Activated CD8-positive, alpha-beta memory T cell treated with anti-CD3 and anti-CD28 coated beads, Interleukin-2, amount 50 U/mL, for 24 hours (primary cell): ENCODE measurements around the gene NHERF1.

Experiments used
- DNase-seq: peaks from one replicate; pipeline ENCODE4 v3.0.0-alpha.2; 2020; ENCODE audit errors: extremely low read depth

The NHERF1 gene

DNA sequence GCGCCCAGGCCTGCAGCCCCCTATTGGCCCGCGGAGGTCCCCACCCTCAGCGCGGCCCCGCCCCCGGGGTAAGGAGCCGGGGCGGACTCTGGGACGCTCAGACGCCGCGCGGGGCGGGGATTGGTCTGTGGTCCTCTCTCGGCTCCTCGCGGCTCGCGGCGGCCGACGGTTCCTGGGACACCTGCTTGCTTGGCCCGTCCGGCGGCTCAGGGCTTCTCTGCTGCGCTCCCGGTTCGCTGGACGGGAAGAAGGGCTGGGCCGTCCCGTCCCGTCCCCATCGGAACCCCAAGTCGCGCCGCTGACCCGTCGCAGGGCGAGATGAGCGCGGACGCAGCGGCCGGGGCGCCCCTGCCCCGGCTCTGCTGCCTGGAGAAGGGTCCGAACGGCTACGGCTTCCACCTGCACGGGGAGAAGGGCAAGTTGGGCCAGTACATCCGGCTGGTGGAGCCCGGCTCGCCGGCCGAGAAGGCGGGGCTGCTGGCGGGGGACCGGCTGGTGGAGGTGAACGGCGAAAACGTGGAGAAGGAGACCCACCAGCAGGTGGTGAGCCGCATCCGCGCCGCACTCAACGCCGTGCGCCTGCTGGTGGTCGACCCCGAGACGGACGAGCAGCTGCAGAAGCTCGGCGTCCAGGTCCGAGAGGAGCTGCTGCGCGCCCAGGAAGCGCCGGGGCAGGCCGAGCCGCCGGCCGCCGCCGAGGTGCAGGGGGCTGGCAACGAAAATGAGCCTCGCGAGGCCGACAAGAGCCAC, at the start of gene NHERF1:
Gene NHERF1, plus strand, starts transcription at position 100 of the 750 bp plus-strand sequence. Its CDS starts 219 bp downstream, at position 319.
- DNase-seq = peak; percentile 69

DNA sequence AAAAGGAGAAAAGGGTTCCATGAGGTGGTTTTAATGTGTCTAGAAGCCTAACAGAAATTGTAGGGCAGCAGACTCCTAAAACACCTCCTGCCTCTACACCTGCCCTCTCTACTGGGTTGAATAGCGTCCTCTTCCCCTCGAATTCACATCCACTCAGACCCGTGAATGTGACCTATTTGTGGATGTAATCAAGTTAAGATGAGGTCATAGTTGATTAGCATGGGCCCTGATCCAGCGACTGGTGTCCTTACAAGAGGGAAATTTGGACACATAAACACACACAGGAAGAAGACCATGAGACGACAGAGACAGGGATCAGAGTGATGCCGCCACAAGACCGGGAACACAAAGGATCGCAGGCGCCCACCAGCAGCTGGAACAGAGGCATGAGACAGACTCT, 49.2 kb upstream of the NHERF1 start:
- DNase-seq = no peak

DNA sequence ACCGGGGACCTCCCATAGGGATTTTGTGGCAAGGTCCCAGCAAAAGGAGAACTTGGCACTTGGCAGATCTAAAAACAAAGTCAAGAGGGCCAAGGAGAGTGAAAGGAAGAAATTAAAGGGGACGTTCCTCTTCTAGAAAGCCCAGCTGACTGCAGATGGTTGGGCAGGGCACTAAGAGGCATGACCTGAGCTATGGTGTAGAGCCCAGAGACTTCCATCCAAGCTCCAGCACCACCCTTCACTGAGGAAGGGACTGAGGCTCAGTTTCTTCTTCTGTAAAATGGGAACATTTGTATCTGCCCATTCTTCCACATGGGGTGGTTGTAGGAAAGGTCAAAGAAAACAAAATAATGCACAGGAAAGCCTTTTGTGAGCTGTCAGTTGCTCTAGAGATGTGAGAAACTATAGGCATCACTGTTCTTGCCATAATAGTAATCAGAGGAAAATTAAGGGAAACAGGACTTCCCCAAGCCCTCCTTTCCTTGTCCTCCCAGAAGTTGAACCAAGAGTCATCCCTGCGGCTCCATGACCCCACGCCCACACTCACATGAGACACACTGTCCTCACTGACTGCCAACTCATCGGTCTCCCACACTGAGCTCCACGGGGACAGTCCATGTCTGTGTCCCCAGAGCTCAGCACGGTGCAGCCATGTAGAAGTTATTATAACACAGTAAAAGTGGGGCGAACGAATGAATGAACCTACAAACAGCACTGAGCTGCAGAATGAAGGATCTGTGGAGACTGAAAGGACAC, 46.1 kb upstream of the NHERF1 start:
- no peak for DNase-seq

GRCh38 chr17:74703311-74703710, 45.1 kb upstream of the NHERF1 start:
- no peak for DNase-seq

- no peak for DNase-seq
These were observed 43.9 kb upstream of the NHERF1 start for GRCh38 chr17:74704544-74704943.

DNA sequence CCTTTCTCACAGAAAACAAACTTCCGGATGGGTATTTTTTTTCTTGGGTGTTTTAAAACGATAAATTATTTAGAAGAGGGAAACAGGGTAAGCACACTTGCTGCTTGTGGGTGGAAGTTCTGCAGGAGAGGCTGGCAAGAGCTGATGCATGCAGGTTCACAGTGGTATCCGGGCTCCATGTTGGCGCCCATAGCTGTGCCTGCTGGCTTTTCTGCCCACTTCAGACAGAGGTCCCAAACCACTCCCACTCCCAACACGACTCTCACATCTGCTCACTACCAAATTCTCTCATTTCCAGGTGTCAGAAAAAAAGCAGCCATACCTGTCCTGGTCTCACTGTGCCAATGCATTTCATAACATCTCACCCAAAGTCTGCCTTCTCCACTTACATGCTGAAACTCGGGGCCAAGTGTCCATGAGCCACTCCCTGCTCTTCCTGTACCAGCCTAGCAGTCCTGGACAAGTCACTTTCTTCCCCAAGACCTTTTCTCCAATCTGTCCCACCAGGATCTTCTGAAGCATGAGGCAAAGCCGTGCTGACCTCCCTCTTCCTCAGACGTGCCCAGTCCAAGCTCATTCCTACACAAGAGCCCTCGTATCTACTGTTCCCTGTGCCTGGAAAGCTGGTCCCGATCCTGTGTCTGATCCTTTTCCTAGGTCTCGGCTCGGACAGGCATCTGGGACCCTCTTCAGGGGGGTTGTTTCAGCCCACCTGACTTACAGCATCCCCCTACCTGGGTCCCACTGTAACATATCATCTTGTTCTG, 37.2 kb upstream of the NHERF1 start:
- no peak for DNase-seq

DNA sequence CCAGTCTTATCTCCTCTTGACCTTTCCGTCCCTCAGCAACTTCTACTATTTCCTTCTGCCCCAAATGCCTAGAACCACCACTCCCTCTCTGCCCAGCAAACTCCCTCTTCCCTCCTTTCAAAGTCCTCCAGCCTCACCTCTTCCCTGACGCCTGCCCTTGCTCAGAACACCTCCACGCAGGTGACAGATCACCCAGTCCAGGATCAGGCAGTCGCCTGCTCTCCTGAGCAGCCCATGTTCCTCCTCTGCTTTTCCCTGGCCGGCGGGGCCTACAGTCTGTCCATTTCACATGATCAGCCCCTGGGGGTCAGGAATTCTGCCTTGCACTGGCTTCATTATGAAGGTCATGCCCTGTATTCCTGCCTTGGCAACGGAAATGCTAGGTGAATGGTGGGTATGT, 36.1 kb upstream of the NHERF1 start:
- no peak for DNase-seq

GRCh38 chr17:74712756-74713155, 35.7 kb upstream of the NHERF1 start, which contains the start of gene CD300LF:
Gene CD300LF (minus strand): TSS chr17:74712923. CDS start chr17:74712866, 57 bp downstream.
- DNase-seq = no peak

DNA sequence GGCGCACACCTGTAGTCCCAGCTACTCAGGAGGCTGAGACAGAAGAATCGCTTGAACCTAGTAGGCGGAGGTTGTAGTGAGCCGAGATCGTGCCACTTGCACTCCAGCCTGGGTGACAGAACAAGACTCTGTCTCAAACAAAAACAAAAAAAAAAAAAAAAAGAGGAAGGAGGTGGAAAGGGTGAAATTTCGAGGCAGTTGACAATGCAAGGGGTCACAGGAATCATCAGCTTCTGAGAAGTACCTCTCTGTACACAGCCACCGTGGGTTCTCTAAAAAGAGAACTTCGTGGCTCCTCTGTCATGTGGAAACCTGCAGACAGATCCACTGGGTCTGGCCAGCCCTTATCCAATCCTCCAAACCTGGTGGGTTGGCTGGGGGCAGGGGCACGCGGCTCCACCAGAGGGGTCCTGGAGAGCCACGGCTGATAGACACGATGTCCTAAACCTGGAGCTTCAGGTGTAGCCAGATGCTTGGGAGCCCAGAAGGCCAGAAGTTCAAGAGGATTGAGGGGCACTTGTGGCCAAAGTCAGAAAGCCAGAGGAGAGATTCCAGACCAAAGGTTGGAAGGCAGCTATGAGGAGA, 35.2 kb upstream of the NHERF1 start:
- DNase-seq = no peak

- DNase-seq = no peak
These were observed 33.3 kb upstream of the NHERF1 start for GRCh38 chr17:74715144-74715543.

DNA sequence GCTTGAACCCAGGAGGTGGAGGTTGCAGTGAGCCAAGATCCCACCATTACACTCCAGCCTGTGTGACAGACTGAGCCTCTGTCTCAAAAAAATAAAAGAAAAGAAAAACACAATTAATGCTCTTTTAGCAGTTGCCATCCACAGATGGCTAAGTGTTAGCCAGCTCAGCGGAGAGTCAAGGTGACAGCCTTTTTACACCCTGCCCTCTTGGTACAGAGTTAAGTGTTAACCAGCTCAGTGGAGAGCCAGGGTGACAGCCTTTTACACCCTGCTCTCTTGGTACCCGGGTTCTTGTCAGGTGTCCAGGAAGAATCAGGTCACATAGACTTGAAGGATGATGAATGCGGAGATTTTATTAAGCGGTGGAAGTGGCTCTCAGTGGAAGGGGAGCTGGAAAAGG, 27.9 kb upstream of the NHERF1 start:
- DNase-seq = no peak

GRCh38 chr17:74722782-74723181, 25.6 kb upstream of the NHERF1 start:
- no peak for DNase-seq

GRCh38 chr17:74723891-74724290, 24.5 kb upstream of the NHERF1 start:
- DNase-seq = no peak

GRCh38 chr17:74725111-74725510, 23.3 kb upstream of the NHERF1 start:
- no peak for DNase-seq

GRCh38 chr17:74728033-74728701, 20.3 kb upstream of the NHERF1 start:
- DNase-seq = no peak

GRCh38 chr17:74728702-74729075, 19.7 kb upstream of the NHERF1 start:
- DNase-seq = no peak

GRCh38 chr17:74729368-74729767, 19.1 kb upstream of the NHERF1 start:
- no peak for DNase-seq

GRCh38 chr17:74729866-74730265, 18.6 kb upstream of the NHERF1 start:
- DNase-seq = no peak

DNA sequence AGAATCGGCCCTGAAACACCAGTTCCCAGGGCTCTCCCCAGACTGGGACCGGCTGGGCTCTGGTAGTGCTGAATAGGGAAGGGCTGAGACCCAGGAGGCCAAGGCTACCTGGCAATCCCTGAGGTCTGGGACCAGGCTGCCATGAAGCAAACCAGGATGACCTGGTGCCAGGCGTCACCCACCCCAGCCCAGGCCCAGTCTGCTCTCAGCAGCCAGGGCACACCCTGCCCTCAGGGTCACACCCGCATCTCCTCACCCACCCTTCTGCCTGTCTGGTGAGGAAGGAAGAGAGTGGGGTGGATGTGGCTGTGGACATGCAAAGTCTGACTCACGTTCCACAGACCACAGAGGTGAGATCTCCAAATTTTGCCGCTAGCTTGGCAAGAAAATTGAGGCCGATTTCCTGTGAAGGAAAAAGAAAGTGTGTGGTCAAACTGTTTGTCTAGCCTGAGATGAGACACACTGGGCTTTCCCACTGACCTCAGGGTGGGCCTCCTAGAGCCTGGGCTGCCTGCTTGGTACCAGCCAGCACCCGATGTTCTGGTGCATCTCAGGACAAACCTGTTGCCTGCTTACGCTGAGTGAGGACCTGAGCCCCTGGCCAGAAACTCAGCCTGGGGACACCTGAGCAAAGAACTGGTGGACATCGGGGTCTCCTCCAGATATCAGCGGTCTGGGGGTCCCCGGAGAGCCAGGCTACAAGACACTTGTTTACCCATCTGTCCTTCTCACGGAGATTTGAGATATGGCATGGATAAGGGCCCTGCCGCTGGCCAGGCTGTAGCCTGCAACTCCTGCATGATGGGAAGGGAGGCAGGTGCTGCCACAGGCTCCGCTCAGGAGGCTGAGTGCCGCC, 17.7 kb upstream of the NHERF1 start:
- no peak for DNase-seq

DNA sequence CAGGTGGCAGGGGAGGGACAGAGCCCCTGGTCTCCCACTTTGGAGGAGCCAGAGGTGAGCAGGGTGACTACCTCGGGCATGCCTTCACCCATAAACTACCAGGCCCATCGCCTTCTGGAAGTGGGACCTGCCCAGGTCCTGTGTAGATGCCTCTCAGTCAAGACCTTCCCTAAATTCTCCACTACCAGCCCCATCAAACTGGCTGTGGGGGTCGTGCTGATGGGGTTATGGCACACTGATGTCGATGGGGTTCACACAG, 17.2 kb upstream of the NHERF1 start:
- no peak for DNase-seq
